Spleen (tissue), 7 donors: ENCODE measurements around the gene FGF14.

ENCODE experiments used
- CTCF ChIP-seq, 11 experiments: fragments of 200-600 bp in 7 of 11; fragments of 450-650 bp in 4 of 11; sonication (generic) in 4 of 11; IDR thresholded peaks in 8 of 11; conservative IDR thresholded peaks in 3 of 11; 1 replicate in 7 of 11; 2 replicates in 4 of 11; pipeline versions ENCODE4 v1.4.0 to v1.8.0; 2016 to 2021; ENCODE audit warnings: antibody characterized with exemption in 11 of 11, inconsistent platforms in 4 of 11, mild to moderate bottlenecking in 1 of 11
- POLR2A ChIP-seq, 3 donors: fragments of 450-650 bp; IDR thresholded peaks; one replicate each; pipeline ENCODE4 v1.5.1; 2017; ENCODE audit warnings: antibody characterized with exemption in 3 of 3, mild to moderate bottlenecking in 1 of 3
- POLR2AphosphoS5 ChIP-seq, 3 donors: sonication (generic); formaldehyde crosslinking; IDR thresholded peaks; one replicate each; pipeline ENCODE4 v1.5.1; 2017; ENCODE audit warnings: antibody characterized with exemption in 3 of 3
- donor health status: DM: no; HTN: no; CAD: no; lungs with moderate emphysema.
- donor health status: DM: no; HTN: no; CAD: no.
- donor health status: DM: no; HTN: no; CAD: no.

DNA sequence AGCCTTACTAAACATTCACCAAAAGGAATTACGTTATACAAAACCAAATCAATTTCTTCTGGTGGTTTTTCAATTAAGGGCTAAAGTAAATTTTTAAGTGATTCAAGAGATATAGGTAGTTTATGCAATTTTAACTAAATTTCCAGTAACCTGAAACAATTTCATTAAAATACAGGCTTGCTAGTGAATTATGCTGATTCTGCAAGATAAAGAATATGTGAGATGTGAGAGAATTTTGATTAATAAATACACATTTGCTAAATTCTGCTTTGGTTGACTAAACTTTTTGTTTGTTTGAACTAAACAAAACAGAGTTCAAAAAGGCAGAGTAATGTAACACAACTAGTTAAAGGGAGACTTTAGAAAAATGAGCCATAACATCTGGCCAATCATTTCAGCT, 27.1 kb downstream of the FGF14 start:
- TF ChIP-seq POLR2AphosphoS5 (IDR thresholded peaks at IDR 0.05) (no peak), CTCF (IDR thresholded peaks at IDR 0.05 in 8 of 11, conservative IDR thresholded peaks at IDR 0.05 in 3 of 11) (no peak), POLR2A (IDR thresholded peaks at IDR 0.05) (no peak)
